H9 (cell line): ENCODE measurements around the gene DDRGK1. TPM values are rescaled to one million over a fixed set of nuclear protein-coding genes. Genes with fewer than 3 reads are reported as not detected.

ENCODE experiments used
- DNase-seq: peaks from one replicate; pipeline ENCODE4 v3.0.0-alpha.2; 2017
- H2AFZ ChIP-seq: one replicate; pipeline ENCODE4 v1.6.1; 2013; ENCODE audit warnings: mild to moderate bottlenecking, low read length, control low read depth, moderate library complexity
- H2AK5ac ChIP-seq: 2 replicates; pipeline ENCODE4 v1.6.1; 2013; ENCODE audit warnings: low read length, control low read depth, mixed read lengths; ENCODE audit not compliant: insufficient read length
- H2BK120ac ChIP-seq: one replicate; pipeline ENCODE4 v1.6.1; 2013; ENCODE audit warnings: low read depth, mild to moderate bottlenecking, low read length, control low read depth, inconsistent platforms; ENCODE audit not compliant: poor library complexity, severe bottlenecking
- H2BK12ac ChIP-seq: 2 replicates; pipeline ENCODE4 v1.6.1; 2013; ENCODE audit warnings: low read length, control low read depth, mixed read lengths, low read depth; ENCODE audit not compliant: insufficient read length
- H2BK15ac ChIP-seq: 2 replicates; pipeline ENCODE4 v1.6.1; 2013; ENCODE audit warnings: low read depth, low read length, control low read depth
- H2BK20ac ChIP-seq: one replicate; pipeline ENCODE4 v1.6.1; 2013; ENCODE audit warnings: low read depth, mild to moderate bottlenecking, low read length, control low read depth, inconsistent platforms; ENCODE audit not compliant: poor library complexity, severe bottlenecking
- H2BK5ac ChIP-seq: 2 replicates; pipeline ENCODE4 v1.6.1; 2013; ENCODE audit warnings: low read length, control low read depth, mixed read lengths; ENCODE audit not compliant: insufficient read length
- H3K14ac ChIP-seq: 2 replicates; pipeline ENCODE4 v1.6.1; 2013; ENCODE audit warnings: low read length, control low read depth; ENCODE audit not compliant: insufficient read depth
- H3K18ac ChIP-seq: 2 replicates; pipeline ENCODE4 v1.6.1; 2013; ENCODE audit warnings: low read depth, mild to moderate bottlenecking, mixed read lengths, low read length, control low read depth; ENCODE audit not compliant: insufficient read length
- H3K23ac ChIP-seq: 2 replicates; pipeline ENCODE4 v1.6.1; 2013; ENCODE audit warnings: low read length, control low read depth, mixed read lengths, low read depth; ENCODE audit not compliant: insufficient read length
- H3K23me2 ChIP-seq: 2 replicates; pipeline ENCODE4 v1.6.1; 2013; ENCODE audit warnings: low read depth, mild to moderate bottlenecking, mixed read lengths, low read length, control low read depth; ENCODE audit not compliant: insufficient read length, poor library complexity, severe bottlenecking
- H3K27ac ChIP-seq: 2 replicates; pipeline ENCODE4 v1.5.1; 2013; ENCODE audit warnings: low read length, control low read depth, mixed read lengths, low read depth; ENCODE audit not compliant: insufficient read length
- H3K27me3 ChIP-seq: 2 replicates; pipeline ENCODE4 v1.6.1; 2013; ENCODE audit warnings: low read length, control low read depth, inconsistent platforms; ENCODE audit not compliant: insufficient read depth
- H3K4ac ChIP-seq: 2 replicates; pipeline ENCODE4 v1.6.1; 2013; ENCODE audit warnings: low read depth, mild to moderate bottlenecking, control low read depth, inconsistent platforms, low read length, moderate library complexity
- H3K4me1 ChIP-seq: 2 replicates; pipeline ENCODE4 v1.6.1; 2013; ENCODE audit warnings: low read length, control low read depth, inconsistent platforms; ENCODE audit not compliant: insufficient read depth
- H3K4me2 ChIP-seq: 2 replicates; pipeline ENCODE4 v1.6.1; 2013; ENCODE audit warnings: low read length, control low read depth, mixed read lengths; ENCODE audit not compliant: insufficient read length, insufficient read depth
- H3K56ac ChIP-seq: 2 replicates; pipeline ENCODE4 v1.6.1; 2013; ENCODE audit warnings: low read depth, mild to moderate bottlenecking, mixed read lengths, low read length, control low read depth; ENCODE audit not compliant: insufficient read length
- H3K79me1 ChIP-seq: 2 replicates; pipeline ENCODE4 v1.6.1; 2013; ENCODE audit warnings: low read depth, mild to moderate bottlenecking, moderate library complexity, low read length, control low read depth, inconsistent platforms; ENCODE audit not compliant: insufficient read depth, poor library complexity, severe bottlenecking
- H3K79me2 ChIP-seq: 2 replicates; pipeline ENCODE4 v1.6.1; 2013; ENCODE audit warnings: low read length, control low read depth, inconsistent platforms; ENCODE audit not compliant: insufficient read depth
- H3K9ac ChIP-seq: 2 replicates; pipeline ENCODE4 v1.6.1; 2013; ENCODE audit warnings: low read length, control low read depth, mixed read lengths; ENCODE audit not compliant: insufficient read length; ENCODE audit errors: extremely low read depth
- H3K9me3 ChIP-seq: one replicate; pipeline ENCODE4 v1.6.1; 2013; ENCODE audit warnings: low read depth, low read length, inconsistent platforms; ENCODE audit not compliant: control insufficient read depth
- H3T11ph ChIP-seq: one replicate; pipeline ENCODE4 v1.6.1; 2013; ENCODE audit warnings: mild to moderate bottlenecking, low read length, control low read depth, inconsistent platforms
- H4K20me1 ChIP-seq: one replicate; pipeline ENCODE4 v1.6.1; 2013; ENCODE audit not compliant: control insufficient read depth, insufficient read length, insufficient read depth
- H4K5ac ChIP-seq: 2 replicates; pipeline ENCODE4 v1.6.1; 2013; ENCODE audit warnings: low read depth, mild to moderate bottlenecking, mixed read lengths, low read length, control low read depth; ENCODE audit not compliant: insufficient read length
- H4K8ac ChIP-seq: replicated peaks from 2 replicates; pipeline ENCODE4 v1.6.1; 2013; ENCODE audit warnings: low read length, control low read depth, mixed read lengths, low read depth; ENCODE audit not compliant: insufficient read length
- H4K91ac ChIP-seq: 2 replicates; pipeline ENCODE4 v1.6.1; 2013; ENCODE audit warnings: low read depth, mild to moderate bottlenecking, moderate library complexity, mixed read lengths, low read length, control low read depth; ENCODE audit not compliant: insufficient read length
- H3K27ac Mint-ChIP-seq, 3 experiments: 2 replicates in 2 of 3; 3 replicates in 1 of 3; pipeline ENCODE4 v1.8.0; 2020 to 2021; ENCODE audit warnings: mixed read lengths in 3 of 3, mild to moderate bottlenecking in 1 of 3, moderate library complexity in 1 of 3
- H3K27me3 Mint-ChIP-seq: 2 replicates; pipeline ENCODE4 v1.8.0; 2021; ENCODE audit warnings: low read depth, mild to moderate bottlenecking, moderate library complexity, mixed read lengths
- H3K36me3 Mint-ChIP-seq, 3 experiments: 2 replicates in 2 of 3; 3 replicates in 1 of 3; pipeline ENCODE4 v1.8.0; 2020 to 2021; ENCODE audit warnings: low read depth in 3 of 3, mixed read lengths in 3 of 3; ENCODE audit not compliant: insufficient read depth in 1 of 3
- H3K4me1 Mint-ChIP-seq, 2 experiments: 2 replicates each; pipeline ENCODE4 v1.8.0; 2020; ENCODE audit warnings: mixed read lengths in 2 of 2
- H3K4me3 Mint-ChIP-seq, 2 experiments: 2 replicates in 1 of 2; 3 replicates in 1 of 2; pipeline ENCODE4 v1.8.0; 2020 to 2021; ENCODE audit warnings: mild to moderate bottlenecking in 2 of 2, mixed read lengths in 2 of 2, moderate library complexity in 1 of 2
- H3K9me3 Mint-ChIP-seq, 2 experiments: 2 replicates in 1 of 2; 3 replicates in 1 of 2; pipeline ENCODE4 v1.8.0; 2020; ENCODE audit warnings: mild to moderate bottlenecking in 2 of 2, mixed read lengths in 2 of 2, moderate library complexity in 1 of 2
- WGBS: extraction: QIAGEN DNeasy Blood & Tissue Kit; methylation state at CpG from one replicate; pipeline ENCODE4 v1.1.7; 2013; ENCODE audit warnings: missing lambda C conversion rate, low lambda C conversion rate, mixed read lengths; ENCODE audit not compliant: insufficient read length; ENCODE audit errors: extremely low coverage; 5-methylcytosine and 5-hydroxymethylcytosine counted together
- total RNA-seq: library from RNA; stranded (reverse); gene quantifications from 2 replicates; pipeline ENCODE4 v1.2.1, GENCODE V29; 2021
- TF ChIP-seq, protein P1 (sequence below): fragments of 200-600 bp; sonication (generic); conservative IDR thresholded peaks from 3 replicates; pipeline ENCODE4 v1.8.0; 2021; ENCODE audit warnings: antibody characterized with exemption, mild to moderate bottlenecking

The DDRGK1 gene
- total RNA-seq, 1 experiment from 2014 or later = 58.1 TPM

GRCh38 chr20:3209257-3209945 is 4.9 kb upstream of the DDRGK1 start, which contains the start of gene ITPA:
TSS of gene ITPA (plus strand) at chr20:3209498. CDS start at chr20:3209552, 54 bp downstream.
- no peak within 1 kb of the TSS for H4K5ac ChIP-seq
- H3K4me1 ChIP-seq = no peaks in the 10 kb centered on the region
- peaks cover 10 to 18% of the 10 kb centered on the region in 2 experiments; a peak in 3 of 4 replicates for H3K4me1 Mint-ChIP-seq
- H4K91ac ChIP-seq = no peak within 1 kb of the TSS
- H2BK120ac ChIP-seq = no peak within 1 kb of the TSS
- peak within 1 kb of the TSS; percentile 75 for H3K9ac ChIP-seq
- peak within 1 kb of the TSS; percentile 76 to 99 (median 98) for H3K27ac Mint-ChIP-seq
- no peak within 1 kb of the TSS for H2BK5ac ChIP-seq
- peaks cover 16 to 20% (median 17%) of the 10 kb centered on the region in 3 experiments; a peak in 6 of 7 replicates for H3K36me3 Mint-ChIP-seq
- peak within 1 kb of the TSS; percentile 92 to 98 for H3K4me3 Mint-ChIP-seq
- no peak within 1 kb of the TSS for H3K23ac ChIP-seq
- H3K9me3 ChIP-seq = no peaks in the 10 kb centered on the region
- peaks cover 9% of the 10 kb centered on the region; the same call in 1 of the 2 replicates for H3K79me2 ChIP-seq
- H2AK5ac ChIP-seq = no peak within 1 kb of the TSS
- H3K27me3 Mint-ChIP-seq = no peaks in the 10 kb centered on the region
- no peaks in the 10 kb centered on the region for H3K27me3 ChIP-seq
- H3K23me2 ChIP-seq = peaks cover 14% of the 10 kb centered on the region
- no peak within 1 kb of the TSS for H4K8ac ChIP-seq
- H3K18ac ChIP-seq = no peak within 1 kb of the TSS
- TF ChIP-seq, protein P1, sequence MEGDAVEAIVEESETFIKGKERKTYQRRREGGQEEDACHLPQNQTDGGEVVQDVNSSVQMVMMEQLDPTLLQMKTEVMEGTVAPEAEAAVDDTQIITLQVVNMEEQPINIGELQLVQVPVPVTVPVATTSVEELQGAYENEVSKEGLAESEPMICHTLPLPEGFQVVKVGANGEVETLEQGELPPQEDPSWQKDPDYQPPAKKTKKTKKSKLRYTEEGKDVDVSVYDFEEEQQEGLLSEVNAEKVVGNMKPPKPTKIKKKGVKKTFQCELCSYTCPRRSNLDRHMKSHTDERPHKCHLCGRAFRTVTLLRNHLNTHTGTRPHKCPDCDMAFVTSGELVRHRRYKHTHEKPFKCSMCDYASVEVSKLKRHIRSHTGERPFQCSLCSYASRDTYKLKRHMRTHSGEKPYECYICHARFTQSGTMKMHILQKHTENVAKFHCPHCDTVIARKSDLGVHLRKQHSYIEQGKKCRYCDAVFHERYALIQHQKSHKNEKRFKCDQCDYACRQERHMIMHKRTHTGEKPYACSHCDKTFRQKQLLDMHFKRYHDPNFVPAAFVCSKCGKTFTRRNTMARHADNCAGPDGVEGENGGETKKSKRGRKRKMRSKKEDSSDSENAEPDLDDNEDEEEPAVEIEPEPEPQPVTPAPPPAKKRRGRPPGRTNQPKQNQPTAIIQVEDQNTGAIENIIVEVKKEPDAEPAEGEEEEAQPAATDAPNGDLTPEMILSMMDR = no peak
- no peak within 1 kb of the TSS for H2BK15ac ChIP-seq
- H3K79me1 ChIP-seq = peaks cover 2% of the 10 kb centered on the region
- H2BK20ac ChIP-seq = no peak within 1 kb of the TSS
- H3T11ph ChIP-seq = no peak within 1 kb of the TSS
- H3K27ac ChIP-seq = no peak within 1 kb of the TSS
- H4K20me1 ChIP-seq = peaks cover 4% of the 10 kb centered on the region
- peak within 1 kb of the TSS; percentile 46 for H2AFZ ChIP-seq
- peak; percentile 67 for DNase-seq
- H2BK12ac ChIP-seq = no peak within 1 kb of the TSS
- no peak within 1 kb of the TSS for H3K56ac ChIP-seq
- peak within 1 kb of the TSS; percentile 95 for H3K4me2 ChIP-seq
- WGBS = no CpG with 5 or more reads among the region's 48 CpGs
- H3K4ac ChIP-seq = no peak within 1 kb of the TSS
- no peaks in the 10 kb centered on the region for H3K9me3 Mint-ChIP-seq
- H3K14ac ChIP-seq = no peak within 1 kb of the TSS
